Measurements from ENCODE around the gene MORN1. TPM values are rescaled to one million over a fixed set of nuclear protein-coding genes. Genes with fewer than 3 reads are reported as not detected.

Gene MORN1
- polyA plus RNA-seq, 1 donor (not counting 4 experiments of a cell fraction or from before 2014, with no cell fraction given), result 2.1 TPM

GRCh38 chr1:2303016-2303775, 88.2 kb downstream of the MORN1 start:
- Histone ChIP-seq H3K9me3 (ENCODE audit: control insufficient read depth, low read depth, low read length) (no peaks in the 10 kb centered on the region), H3K27me3 (ENCODE audit: control insufficient read depth, extremely low read depth, insufficient read depth, low read length) (no peaks in the 10 kb centered on the region), H4K20me1 (ENCODE audit: control insufficient read depth, extremely low read depth, insufficient read depth, low read length) (peaks cover 26% of the 10 kb centered on the region), H3K4me1 (ENCODE audit: control insufficient read depth, extremely low read depth, insufficient read depth, low read length) (peaks cover 15% of the 10 kb centered on the region), H2AFZ (ENCODE audit: control insufficient read depth, low read length) (no peak overlapping the region), H3K9me1 (ENCODE audit: control insufficient read depth, extremely low read depth, insufficient read depth, low read length) (peaks cover 6% of the 10 kb centered on the region), H3K9ac (ENCODE audit: control insufficient read depth, extremely low read depth, insufficient read depth, low read length) (no peak overlapping the region), H3K4me2 (ENCODE audit: control insufficient read depth, extremely low read depth, insufficient read depth, low read depth, low read length) (no peak overlapping the region), H3K4me3 (ENCODE audit: control insufficient read depth in 2 of 3, extremely low read depth in 1 of 3, insufficient read depth in 2 of 3, low read depth in 1 of 3, low read length in 3 of 3) (no peak overlapping the region), H3K79me2 (ENCODE audit: control insufficient read depth, insufficient read depth, low read length) (peaks cover 46% of the 10 kb centered on the region), H3K27ac (ENCODE audit: control insufficient read depth, insufficient read depth, low read length) (no peak overlapping the region), H3K36me3 (ENCODE audit: control insufficient read depth in 2 of 2, extremely low read depth in 1 of 2, insufficient read depth in 2 of 2, low read length in 2 of 2) (peaks cover 9 to 20% of the 10 kb centered on the region in 2 experiments)
- TF ChIP-seq CTCF (optimal IDR thresholded peaks at IDR 0.05 in 1 of 3, IDR thresholded peaks at IDR 0.05 in 1 of 3, conservative IDR thresholded peaks at IDR 0.05 in 1 of 3; ENCODE audit: extremely low read depth in 1 of 3, insufficient read depth in 2 of 3, low read length in 3 of 3) (no peak), EZH2 (IDR thresholded peaks at IDR 0.05; ENCODE audit: low read length) (no peak)
- dilution Hi-C loops (cut with MboI; ENCODE audit: extremely low pct_ligation_motif_present, low sequenced_read_pairs), result no loop called here
- FAIRE-seq (no peak), DNase-seq (ENCODE audit: low read depth, low spot score) (no peak)

- dilution Hi-C loops (cut with MboI; ENCODE audit: extremely low pct_ligation_motif_present, low sequenced_read_pairs), result no loop called here
- no peak overlapping the region for H3K4me3 ChIP-seq (ENCODE audit: control insufficient read depth in 2 of 3, extremely low read depth in 1 of 3, insufficient read depth in 2 of 3, low read depth in 1 of 3, low read length in 3 of 3)
- peaks cover 14 to 15% of the 10 kb centered on the region in 2 experiments for H3K36me3 ChIP-seq (ENCODE audit: control insufficient read depth in 2 of 2, extremely low read depth in 1 of 2, insufficient read depth in 2 of 2, low read length in 2 of 2)
- peaks cover 54% of the 10 kb centered on the region for H3K79me2 ChIP-seq (ENCODE audit: control insufficient read depth, insufficient read depth, low read length)
- H3K9me3 ChIP-seq (ENCODE audit: control insufficient read depth, low read depth, low read length), result no peaks in the 10 kb centered on the region
- H4K20me1 ChIP-seq (ENCODE audit: control insufficient read depth, extremely low read depth, insufficient read depth, low read length), result peaks cover 26% of the 10 kb centered on the region
- no peak overlapping the region for H3K27ac ChIP-seq (ENCODE audit: control insufficient read depth, insufficient read depth, low read length)
- DNase-seq (ENCODE audit: low read depth, low spot score), result no peak
- no peak overlapping the region for H2AFZ ChIP-seq (ENCODE audit: control insufficient read depth, low read length)
- H3K4me2 ChIP-seq (ENCODE audit: control insufficient read depth, extremely low read depth, insufficient read depth, low read depth, low read length), result no peak overlapping the region
- peaks cover 15% of the 10 kb centered on the region for H3K4me1 ChIP-seq (ENCODE audit: control insufficient read depth, extremely low read depth, insufficient read depth, low read length)
- no peaks in the 10 kb centered on the region for H3K27me3 ChIP-seq (ENCODE audit: control insufficient read depth, extremely low read depth, insufficient read depth, low read length)
- peaks cover 6% of the 10 kb centered on the region for H3K9me1 ChIP-seq (ENCODE audit: control insufficient read depth, extremely low read depth, insufficient read depth, low read length)
- H3K9ac ChIP-seq (ENCODE audit: control insufficient read depth, extremely low read depth, insufficient read depth, low read length), result no peak overlapping the region
- TF ChIP-seq EZH2 (IDR thresholded peaks at IDR 0.05; ENCODE audit: low read length), result no peak
- TF ChIP-seq CTCF (optimal IDR thresholded peaks at IDR 0.05 in 1 of 3, IDR thresholded peaks at IDR 0.05 in 1 of 3, conservative IDR thresholded peaks at IDR 0.05 in 1 of 3; ENCODE audit: extremely low read depth in 1 of 3, insufficient read depth in 2 of 3, low read length in 3 of 3), result no peak
- FAIRE-seq, result no peak
Observed at GRCh38 chr1:2302292-2302925, 88.9 kb downstream of the MORN1 start.
